GM12801 (cell line): ENCODE measurements around the gene CD19.

Experiments
- CTCF ChIP-seq: IDR thresholded peaks from one replicate; pipeline ENCODE4 v1.5.1; 2011; ENCODE audit warnings: control low read depth; ENCODE audit not compliant: insufficient read length; ENCODE audit errors: extremely low read depth

CD19 gene

GRCh38 chr16:28982418-28982817, 50.6 kb downstream of the CD19 start:
- no peak for TF ChIP-seq CTCF

GRCh38 chr16:28982949-28983348, 51.2 kb downstream of the CD19 start:
- no peak for TF ChIP-seq CTCF

GRCh38 chr16:28983644-28984043, 51.9 kb downstream of the CD19 start:
- TF ChIP-seq CTCF: no peak

GRCh38 chr16:28984091-28984490, 52.3 kb downstream of the CD19 start:
- TF ChIP-seq CTCF: no peak

GRCh38 chr16:28984619-28985135, 52.9 kb downstream of the CD19 start, which contains the start of gene LAT:
Gene LAT (plus strand): TSS chr16:28985052. CDS start chr16:28985418, 366 bp downstream.
- TF ChIP-seq CTCF: no peak

- TF ChIP-seq CTCF: no peak
Observed at GRCh38 chr16:28985211-28986041, 53.7 kb downstream of the CD19 start.

- no peak for TF ChIP-seq CTCF
Observed at GRCh38 chr16:28986046-28986445, 54.3 kb downstream of the CD19 start.
